NT2/D1 (cell line): ENCODE measurements around the gene SLC16A4.

Experiments used
- SUZ12 ChIP-seq: IDR thresholded peaks from 2 replicates; pipeline ENCODE4 v1.6.1; 2011; ENCODE audit not compliant: insufficient read length, insufficient read depth; ENCODE audit errors: extremely low read depth
- YY1 ChIP-seq: IDR thresholded peaks from 2 replicates; pipeline ENCODE4 v1.6.1; 2011; ENCODE audit not compliant: insufficient read length, insufficient read depth
- ZNF274 ChIP-seq: IDR thresholded peaks from 2 replicates; pipeline ENCODE4 v1.6.1; 2011; ENCODE audit warnings: mild to moderate bottlenecking, low read depth, low read length

GRCh38 chr1:110370827-110371226, 20.0 kb downstream of the SLC16A4 start:
- TF ChIP-seq ZNF274 (no peak), SUZ12 (no peak), YY1 (no peak)
